Hindlimb muscle (tissue), 1 donor: Measurements from ENCODE around the gene TTYH3. TPM values are rescaled to one million over a fixed set of nuclear protein-coding genes. Genes with fewer than 3 reads are reported as not detected.
"Not testable (repeated sequence)": the region's sequence is repeated elsewhere in the genome, so short reads cannot be mapped to it uniquely, and the experiment has no call there.

ENCODE experiments used
- DNase-seq: peaks from one replicate; pipeline ENCODE4 v3.0.0-alpha.2; 2013
- polyA plus RNA-seq: library from polyadenylated mRNA; unstranded; fragments of 120-200 nt; gene quantifications from one replicate; pipeline ENCODE4 v1.2.1, GENCODE V29; 2013; ENCODE audit not compliant: insufficient read length

The TTYH3 gene
- polyA plus RNA-seq, 1 donor: 83.4 TPM

DNA sequence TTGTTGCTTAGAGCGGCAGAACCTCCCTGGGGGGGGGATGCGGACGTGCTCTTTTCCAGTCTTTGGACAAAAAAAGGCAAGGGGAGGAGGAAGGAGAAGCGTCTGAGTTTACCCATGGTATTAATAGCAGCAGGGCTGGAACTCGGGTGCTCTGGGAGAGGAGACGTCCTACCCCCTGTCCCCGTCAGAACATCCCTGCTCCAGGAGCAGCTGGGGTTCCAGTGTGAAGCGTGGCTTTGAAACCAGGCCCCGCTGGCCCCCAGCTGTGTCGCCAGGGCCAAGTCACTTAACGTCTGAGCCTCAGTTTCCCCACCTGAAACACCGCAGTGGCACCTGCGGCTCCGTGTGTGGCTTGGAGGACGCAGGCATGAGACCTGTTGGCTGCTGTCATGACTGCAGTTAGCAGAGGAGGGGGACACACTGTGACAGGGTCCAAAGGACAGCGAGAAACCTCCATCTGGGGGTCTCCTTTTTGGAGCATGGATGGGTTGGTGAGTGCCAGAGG, 57.6 kb downstream of the TTYH3 start:
- DNase-seq: no peak

DNA sequence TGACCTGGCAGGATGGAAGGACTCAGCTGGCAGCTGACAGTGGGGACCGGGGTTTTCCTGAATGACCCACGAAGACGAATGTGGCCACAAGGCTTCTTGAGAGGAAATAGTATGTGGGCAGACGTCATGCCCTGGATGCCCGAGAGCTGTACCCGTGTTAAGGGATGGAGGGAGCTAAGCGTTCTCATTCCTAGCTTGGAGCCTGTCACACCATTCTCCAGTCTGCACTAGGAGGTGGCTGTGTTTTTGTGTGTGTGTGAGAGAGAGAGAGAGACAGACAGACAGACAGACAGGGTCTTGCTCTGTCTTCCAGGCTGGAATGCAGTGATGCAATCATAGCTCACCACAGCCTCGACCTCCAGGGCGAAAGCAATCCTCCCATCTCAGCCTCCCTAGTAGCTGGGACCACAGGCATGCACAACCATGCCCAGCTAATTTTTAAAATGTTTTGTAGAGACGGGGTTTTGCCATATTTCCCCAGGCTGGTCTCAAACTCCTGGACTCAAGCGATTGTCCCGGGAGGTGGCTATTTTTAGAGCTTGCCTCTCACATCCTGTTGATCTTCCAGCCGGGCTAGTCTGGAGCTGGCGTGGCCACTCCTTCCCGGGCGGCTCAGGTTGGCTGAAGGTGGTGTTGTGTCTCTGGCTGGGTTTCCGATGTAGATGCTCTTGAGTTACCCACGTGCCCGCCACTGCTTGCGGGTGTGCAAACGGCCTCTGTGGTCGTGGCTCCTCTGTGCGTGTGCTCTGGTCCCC, 58.3 kb downstream of the TTYH3 start:
- DNase-seq: no peak

DNA sequence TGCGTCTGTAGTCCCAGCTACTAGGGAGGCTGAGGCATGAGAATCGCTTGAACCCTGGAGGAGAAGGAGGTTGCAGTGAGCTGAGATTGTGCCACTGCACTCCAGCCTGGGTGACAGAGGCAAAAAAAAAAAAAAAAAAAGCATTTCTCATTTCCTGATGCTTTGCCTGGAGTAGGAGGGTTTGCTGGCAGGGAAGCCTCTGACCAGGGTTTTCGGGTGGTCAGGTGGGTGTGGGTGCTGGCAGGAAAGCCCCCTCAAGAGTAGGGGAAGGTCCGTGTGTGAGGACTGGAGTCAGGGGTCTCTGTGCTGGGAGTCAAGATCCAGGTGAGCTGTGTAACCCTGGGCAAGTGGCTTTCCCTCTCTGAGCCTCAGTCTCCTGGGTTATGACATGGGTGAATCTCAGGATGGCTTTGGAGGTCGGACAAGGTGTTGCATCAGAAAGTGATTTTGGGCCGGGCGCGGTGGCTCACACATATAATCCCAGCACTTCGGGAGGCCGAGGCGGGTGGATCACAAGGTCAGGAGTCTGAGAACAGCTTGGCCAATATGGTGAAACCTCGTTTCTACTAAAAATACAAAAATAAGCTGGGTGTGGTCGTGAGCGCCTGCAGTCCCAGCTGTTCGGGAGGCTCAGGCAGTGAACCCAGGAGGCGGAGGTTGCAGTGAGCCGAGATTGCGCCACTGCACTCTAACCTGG, 59.4 kb downstream of the TTYH3 start:
- DNase-seq: no peak

DNA sequence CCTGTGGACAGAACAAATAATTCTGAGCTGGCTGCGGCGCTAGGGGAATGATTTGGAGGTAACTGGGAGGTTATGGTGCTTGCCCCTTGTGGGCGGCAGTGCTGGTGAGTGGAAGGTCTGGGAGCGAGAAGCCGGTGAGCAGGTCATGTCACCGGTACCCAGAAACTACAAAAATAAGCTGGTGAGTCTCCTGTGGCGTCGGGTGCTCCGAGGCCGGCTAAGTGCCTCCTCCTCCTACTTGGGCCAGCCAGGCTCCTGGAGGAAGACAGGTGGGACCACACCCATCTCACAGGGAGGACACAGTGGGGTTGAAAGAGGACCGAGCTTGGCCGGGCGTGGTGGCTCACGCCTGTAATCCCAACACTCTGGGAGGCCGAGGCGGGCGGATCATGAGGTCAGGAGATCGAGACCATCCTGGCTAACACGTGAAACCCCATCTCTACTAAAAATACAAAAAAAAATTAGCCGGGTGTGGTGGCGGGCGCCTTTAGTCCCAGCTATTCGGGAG, 60.2 kb downstream of the TTYH3 start:
- DNase-seq: not testable (repeated sequence)

DNA sequence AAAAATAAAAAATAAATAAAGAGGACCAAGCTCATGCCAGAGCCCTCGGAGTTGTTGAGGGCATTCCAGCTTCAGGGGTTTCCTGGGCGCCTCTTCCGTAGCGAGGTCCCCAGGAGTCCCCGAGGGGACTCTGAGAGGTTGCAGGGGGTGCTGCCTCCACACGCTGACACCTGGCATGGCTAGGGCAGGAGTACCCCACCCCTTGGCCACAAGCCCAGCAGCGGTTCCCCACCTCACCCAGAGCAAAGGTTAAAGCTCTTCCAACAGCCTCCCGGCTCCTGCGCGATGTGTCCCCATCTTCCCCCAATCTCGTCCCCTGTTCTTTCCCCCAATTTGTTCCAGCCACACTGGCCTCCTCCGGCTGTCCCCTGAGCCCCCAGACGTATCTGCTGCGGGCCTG, 60.8 kb downstream of the TTYH3 start:
- DNase-seq: no peak

DNA sequence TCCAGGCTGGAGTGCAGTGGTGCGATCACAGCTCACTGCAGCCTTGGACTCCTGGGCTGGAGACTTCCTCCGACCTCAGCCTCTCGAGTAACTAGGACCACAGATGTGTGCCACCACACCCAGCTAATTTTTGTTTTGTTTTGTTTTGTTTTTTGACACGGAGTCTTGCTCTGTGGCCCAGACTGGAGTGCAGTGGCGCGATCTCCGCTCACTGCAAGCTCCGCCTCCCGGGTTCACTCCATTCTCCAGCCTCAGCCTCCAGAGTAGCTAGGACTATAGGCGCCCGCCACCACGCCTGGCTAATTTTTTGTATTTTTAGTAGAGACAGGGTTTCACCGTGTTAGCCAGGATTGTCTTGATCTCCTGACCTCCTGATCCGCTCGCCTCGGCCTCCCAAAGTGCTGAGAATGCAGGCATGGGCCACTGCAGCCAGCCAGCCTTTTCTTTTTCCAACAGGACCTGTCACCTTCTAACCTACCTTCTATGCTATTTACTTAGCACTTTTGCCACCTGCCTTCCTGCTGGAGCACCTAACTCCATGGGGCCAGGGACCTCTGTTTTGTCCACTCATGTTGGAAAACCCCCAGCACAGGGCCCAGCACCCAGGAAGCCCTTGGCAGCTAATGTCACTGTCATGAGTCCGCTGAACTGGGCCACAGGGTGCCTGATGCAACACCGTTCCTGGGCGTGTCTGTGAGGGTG, 61.8 kb downstream of the TTYH3 start:
- DNase-seq: not testable (repeated sequence)

DNA sequence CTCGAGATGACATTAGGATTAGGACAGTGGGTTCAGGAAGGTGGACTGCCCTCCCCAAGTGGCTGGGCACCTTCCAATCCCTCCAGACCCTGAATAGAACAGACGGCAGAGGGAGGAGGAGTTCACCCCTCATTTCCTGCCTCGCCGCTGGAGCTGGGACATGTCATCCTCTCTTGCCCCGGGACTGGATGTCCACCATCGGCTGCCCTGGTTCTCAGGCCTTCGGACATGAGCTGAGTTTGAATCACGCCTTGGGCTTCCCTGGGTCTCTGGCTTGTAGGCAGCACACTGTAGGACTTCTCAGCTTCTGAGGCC, 62.3 kb downstream of the TTYH3 start:
- DNase-seq: not testable (repeated sequence)

DNA sequence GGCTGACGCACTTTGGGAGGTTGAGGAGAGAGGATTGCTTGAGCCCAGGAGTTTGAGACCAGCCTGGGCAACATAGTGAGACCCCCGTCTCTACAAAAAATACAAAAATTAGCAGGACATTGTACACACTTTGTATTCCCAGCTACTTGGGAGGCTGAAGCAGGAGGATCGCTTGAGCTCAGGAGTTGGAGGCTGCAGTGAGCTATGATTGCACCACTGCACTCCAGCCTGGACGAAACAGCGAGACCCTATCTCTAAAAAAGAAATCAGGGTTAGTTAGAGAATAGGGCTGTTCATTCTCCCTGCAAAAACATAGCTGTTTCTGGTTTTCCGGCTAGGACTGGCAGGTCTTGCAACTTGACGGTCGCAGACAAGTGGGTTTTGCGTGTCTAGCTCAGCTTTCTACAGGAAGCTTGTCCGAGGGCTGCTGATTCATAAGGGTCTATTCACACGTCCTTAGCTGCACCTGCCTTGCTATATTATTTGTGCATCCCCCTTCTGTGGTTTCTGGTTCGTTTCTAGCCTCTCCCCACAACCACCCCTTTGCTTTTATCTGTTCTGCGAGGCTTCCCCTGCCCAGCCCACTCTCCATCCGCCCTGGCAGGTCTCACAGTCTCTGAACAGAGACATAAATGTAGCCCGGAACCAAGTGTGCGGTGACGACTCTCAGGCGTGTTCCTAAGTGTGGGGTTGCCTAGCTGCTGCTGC, 66.9 kb downstream of the TTYH3 start:
- DNase-seq: no peak

DNA sequence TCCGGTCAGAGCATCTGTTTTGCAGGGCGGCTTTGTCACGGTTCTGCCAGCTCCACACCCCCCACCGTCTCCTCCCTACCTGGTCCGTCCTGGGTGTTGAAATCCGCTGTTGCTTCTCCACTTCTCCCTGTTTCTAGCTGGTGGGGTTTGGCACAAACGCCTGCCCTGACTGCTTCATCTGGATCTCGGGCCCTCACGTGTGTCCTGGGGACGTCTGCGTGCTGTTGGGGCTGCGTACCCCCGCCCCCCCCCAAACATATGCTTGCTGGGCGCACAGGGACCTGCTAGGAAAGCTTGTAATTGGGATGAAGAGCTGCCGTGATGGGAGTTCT, 67.5 kb downstream of the TTYH3 start:
- DNase-seq: no peak

DNA sequence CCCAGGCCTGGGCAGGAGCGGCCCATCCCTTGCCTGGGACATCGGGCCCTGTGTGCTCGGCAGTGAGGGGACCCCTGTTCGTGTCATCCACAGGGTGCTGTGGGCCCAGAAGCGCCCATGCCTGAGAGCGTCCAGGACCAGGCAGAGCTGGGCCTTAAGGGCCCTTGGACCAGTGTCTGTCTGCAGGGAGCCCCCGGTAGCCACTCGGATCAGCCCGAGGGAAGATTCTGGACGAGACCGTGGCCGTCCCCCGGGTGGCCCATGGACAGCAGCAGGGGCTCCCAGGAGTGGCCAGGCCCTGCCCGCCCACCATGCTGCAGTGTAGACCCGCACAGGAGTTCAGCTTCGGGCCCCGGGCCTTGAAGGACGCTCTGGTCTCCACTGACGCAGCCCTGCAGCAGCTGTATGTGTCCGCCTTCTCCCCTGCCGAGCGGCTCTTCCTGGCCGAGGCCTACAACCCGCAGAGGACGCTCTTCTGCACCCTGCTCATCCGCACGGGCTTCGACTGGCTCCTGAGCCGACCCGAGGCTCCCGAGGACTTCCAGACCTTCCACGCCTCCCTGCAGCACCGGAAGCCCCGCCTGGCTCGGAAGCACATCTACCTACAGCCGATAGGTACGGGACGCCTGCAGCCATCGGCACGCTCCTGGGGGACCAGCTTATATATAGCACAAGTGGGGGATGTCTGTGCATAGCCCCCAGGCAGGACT, 68.5 kb downstream of the TTYH3 start:
- DNase-seq: no peak

DNA sequence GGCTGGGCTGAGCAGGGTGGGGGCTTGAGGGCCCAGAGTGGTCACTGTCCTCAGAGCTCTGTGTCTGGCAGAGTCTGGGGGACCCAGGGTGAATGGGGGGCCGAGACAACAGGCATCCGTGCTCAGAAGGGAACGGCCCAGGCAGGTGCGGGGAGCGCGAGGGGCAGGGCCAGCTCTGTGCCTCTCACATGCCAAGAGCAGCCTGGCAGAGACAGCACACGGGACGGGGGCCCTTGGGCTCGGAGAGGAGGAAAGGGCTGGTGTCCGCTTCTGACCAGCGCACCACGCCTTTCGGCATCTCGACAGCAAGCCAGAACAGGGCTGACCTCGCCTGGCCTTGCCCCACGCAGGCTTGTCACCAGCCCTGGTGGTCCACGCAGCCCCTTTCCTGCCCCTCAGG, 69.6 kb downstream of the TTYH3 start:
- DNase-seq: no peak

DNA sequence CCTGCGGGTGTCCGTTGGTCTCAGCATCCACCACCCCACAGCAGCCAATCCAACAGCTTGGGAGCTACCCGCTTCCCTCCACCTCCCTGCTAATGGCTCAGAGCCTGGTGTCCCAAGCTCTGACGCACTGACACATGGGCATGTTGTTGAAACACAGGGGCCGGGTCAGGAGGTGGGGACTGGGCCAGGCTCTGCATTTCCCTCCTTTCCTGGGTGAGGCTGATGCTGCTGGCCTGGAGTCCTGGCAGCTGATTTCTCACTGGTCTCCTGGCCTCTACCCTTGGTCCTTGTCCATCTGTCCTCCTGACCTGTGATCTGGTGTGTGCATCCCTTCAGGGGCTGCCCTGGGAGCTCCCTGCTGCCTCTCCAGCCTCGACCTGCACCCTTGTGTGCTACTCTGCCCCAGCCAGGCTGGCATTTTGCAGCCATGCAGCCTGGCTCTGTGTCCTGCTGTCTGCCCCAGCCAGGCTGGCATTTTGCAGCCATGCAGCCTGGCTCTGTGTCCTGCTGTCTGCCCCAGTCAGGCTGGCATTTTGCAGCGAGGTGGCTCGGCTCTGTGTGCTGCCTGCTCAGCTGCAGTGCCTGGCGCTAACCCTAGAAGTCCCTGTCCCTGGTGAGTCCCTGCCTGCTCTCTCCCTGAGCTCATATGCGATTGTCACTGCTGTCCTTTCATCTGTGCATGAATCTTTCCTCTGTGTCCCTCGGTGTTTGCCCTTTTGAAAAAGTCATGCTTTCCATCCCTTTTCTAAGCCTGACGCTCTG, 70.2 kb downstream of the TTYH3 start:
- DNase-seq: no peak

DNA sequence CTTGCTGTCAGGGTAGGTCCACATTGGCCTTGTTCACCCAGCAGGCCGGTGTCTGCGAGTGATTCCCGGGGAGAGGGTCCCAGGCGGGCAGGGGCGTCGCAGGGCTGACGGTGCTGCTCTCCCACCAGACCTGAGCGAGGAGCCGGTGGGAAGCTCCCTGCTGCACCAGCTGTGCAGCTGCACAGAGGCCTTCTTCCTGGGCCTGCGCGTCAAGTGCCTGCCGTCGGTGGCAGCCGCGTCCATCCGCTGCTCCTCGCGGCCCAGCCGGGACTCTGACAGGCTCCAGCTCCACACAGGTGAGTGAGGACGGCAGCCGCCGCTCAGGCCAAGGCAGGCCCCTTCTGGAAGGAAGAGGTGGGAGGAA, 70.8 kb downstream of the TTYH3 start:
- no peak for DNase-seq

DNA sequence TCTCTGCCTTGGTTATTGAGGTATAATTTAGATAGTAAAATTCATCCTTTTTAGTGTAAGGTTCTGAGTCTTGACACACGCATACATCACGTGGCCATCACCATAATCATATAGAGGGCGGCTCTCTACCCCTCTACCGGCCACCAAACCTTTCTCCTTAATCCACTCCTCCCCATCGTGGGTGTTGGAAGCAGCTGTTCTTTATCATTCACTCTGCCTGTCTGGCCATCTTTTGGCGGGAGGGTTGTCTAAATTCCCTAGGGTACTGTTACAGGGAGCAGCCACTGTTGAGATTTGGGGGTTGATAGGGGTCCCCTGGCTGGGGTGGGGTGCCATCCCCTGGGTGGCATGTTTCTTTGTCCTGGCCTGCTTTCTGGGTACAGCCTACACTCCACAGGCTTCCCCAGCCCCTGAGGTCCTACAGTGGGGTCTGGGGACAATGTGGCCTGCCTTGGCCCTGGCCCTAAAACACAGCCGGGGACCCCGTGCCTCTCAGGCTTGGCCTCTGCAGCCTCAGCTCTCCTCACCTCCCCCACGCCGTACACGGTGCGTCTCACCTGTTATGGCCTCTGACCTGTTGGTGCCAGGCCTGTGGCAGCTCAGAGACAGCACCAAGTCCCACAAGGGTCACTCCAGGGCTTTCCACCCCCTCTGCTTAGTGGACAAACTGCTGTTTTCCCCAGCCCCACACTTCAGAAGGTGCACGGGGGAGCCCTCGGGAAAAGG, 73.7 kb downstream of the TTYH3 start:
- DNase-seq: no peak

DNA sequence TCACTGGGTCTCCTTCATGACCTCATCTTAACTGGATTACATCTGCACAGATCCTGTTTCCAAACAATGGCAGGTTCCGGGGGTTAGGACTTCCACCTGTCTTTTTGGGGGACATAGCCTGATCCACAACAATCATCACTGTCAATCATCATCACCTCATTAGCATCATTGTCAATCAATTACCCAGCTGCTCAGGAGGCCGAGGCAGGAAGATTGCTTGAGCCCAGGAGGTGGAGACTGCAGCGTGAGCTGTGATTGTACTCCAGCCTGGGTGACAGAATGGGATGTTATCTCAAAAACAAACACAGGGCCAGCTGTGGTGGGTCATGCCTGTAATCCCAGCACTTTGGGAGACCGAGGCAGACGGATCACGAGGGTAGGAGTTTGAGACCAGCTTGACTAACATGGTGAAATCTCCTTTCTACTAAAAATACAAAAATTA, 74.9 kb downstream of the TTYH3 start:
- DNase-seq: no peak

DNA sequence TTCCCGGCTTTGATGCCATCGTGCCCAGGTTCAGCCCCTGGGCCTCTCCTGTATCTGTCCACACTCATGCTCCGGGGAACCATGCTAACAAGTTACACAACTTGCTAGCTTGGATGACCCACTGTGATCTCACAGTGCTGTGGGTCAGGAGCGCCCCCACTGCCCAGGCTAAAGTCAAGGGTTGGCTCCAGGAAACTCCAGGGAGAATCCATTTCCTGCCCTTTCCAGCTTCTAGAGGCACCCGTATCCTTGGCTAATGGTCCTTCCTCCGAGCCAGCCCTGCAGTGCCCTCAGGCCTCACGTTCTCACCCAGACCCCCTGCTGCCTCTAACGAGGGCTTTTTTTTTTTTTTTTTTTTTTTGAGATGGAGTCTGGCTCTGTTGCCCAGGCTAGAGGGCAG, 75.7 kb downstream of the TTYH3 start:
- DNase-seq: no peak

DNA sequence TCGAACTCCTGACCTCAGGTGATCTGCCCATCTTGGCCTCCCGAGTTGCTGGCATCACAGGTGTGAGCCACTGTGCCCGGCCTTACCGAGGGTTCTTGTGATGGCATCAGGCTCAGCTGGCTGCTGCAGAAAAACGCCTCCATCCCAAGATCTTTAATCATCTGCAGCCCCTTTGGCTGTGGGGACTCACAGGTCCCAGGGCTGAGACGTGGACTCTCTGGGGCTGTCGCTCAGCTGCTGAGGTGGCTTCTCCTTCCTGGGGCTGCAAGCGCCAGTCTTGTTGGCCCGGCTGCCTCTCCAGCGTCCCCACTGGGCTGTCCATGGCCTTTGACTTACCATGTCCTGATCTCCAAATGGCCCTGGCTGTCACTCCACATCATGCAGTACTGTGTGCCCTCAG, 76.3 kb downstream of the TTYH3 start:
- DNase-seq: no peak

DNA sequence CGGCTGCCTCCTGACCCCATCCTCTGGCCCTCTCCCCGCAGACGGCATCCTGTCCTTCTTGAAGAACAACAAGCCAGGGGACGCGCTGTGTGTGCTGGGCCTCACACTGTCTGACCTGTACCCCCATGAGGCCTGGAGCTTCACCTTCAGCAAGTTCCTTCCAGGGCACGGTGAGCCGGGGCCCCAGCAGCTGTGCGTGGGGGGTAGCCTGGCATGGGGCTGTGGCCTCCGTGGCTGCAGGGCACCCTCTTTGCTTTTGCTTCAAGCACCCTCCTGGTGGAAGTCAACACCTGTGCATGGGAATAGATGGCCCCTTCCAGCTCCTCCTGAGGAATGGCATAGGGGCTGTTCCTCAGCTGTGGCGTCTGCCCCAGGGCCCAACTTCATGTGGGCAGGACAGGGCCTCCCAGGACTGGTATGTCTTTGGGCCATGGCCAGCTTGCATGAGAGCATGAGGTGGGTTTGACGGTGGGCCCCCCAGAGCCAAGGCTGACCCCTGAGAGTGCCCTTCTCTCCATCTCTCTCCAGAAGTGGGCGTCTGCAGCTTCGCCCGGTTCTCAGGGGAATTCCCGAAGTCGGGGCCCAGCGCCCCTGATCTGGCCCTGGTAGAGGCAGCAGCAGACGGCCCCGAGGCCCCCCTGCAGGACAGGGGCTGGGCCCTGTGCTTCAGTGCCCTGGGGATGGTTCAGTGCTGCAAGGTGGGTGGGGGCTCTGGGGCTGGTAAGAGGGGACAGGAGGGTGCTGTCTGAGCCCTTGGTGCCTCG, 76.9 kb downstream of the TTYH3 start:
- no peak for DNase-seq

DNA sequence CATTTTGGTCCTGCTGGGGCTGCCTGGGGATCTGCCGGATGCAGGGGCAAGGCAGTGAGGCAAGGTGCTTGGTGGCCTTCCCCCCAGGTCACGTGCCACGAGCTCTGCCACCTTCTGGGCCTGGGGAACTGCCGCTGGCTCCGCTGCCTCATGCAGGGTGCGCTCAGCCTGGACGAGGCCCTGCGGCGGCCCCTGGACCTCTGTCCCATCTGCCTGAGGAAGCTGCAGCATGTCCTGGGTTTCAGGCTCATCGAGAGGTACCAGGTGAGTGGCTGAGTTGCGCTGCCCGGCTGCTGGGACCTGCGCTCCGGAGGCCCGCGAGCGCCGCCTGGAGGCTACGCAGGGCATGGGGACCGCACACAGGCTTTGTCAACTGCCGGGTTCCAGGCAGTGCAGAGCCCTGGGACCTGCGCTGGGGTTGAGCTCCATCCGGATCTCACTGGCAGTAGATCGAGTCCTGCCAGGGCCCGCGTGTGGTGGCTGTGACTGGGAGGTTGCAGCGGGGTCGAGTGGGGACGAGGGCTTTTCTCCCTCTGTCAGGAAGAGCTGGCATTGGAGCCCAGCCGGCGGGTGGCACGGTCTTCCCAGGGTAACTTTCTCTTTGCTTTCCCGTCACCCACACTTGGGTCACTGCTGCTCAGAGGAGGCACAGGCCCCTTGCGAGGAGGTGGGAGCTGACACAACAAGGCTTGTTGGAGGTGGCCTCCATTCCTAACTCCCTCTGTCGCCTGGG, 77.9 kb downstream of the TTYH3 start:
- DNase-seq: peak; percentile 72
